Gastrocnemius medialis (tissue), 4 donors: ENCODE data around the gene TSHZ3. TPM values are rescaled to one million over a fixed set of nuclear protein-coding genes. Genes with fewer than 3 reads are reported as not detected.

Experiments
- ATAC-seq, 2 donors: fragments of 150-250 bp; one replicate each; pipeline ENCODE4 v1.9.1; 2016
- DNase-seq, 2 donors: peaks; one replicate each; pipeline ENCODE4 v3.0.0-alpha.2; 2019
- H3K27ac ChIP-seq, 4 donors: fragments of 200-600 bp; sonication (generic); 1 replicate in 1 of 4; 2 replicates in 3 of 4; pipeline ENCODE4 v1.5.1; 2016 to 2018; ENCODE audit warnings: mild to moderate bottlenecking in 2 of 4, moderate library complexity in 1 of 4
- H3K27me3 ChIP-seq, 3 donors: fragments of 200-600 bp; sonication (generic) in 2 of 3; 1 replicate in 1 of 3; 2 replicates in 2 of 3; pipeline versions ENCODE4 v1.5.1 to v1.6.0; 2016 to 2019; ENCODE audit warnings: mild to moderate bottlenecking in 1 of 3, moderate library complexity in 1 of 3
- H3K36me3 ChIP-seq, 2 donors: fragments of 200-600 bp; sonication (generic) in 1 of 2; one replicate each; pipeline ENCODE4 v1.5.1; 2017 to 2018
- H3K4me1 ChIP-seq, 2 donors: fragments of 200-600 bp; sonication (generic) in 1 of 2; one replicate each; pipeline ENCODE4 v1.5.1; 2016 to 2017; ENCODE audit warnings: mild to moderate bottlenecking in 2 of 2
- H3K4me3 ChIP-seq, 4 donors: fragments of 200-600 bp; sonication (generic) in 3 of 4; 1 replicate in 1 of 4; 2 replicates in 3 of 4; pipeline ENCODE4 v1.5.1; 2016 to 2019; ENCODE audit warnings: mild to moderate bottlenecking in 2 of 4
- H3K9me3 ChIP-seq, 3 donors: fragments of 200-600 bp; sonication (generic) in 2 of 3; 1 replicate in 1 of 3; 2 replicates in 2 of 3; pipeline ENCODE4 v1.5.1; 2016 to 2019
- CTCF ChIP-seq, 5 experiments: fragments of 450-650 bp in 3 of 5; fragments of 200-600 bp in 2 of 5; sonication (generic) in 2 of 5; IDR thresholded peaks in 4 of 5; conservative IDR thresholded peaks in 1 of 5; 1 replicate in 4 of 5; 2 replicates in 1 of 5; pipeline ENCODE4 v1.5.1; 2016 to 2019; ENCODE audit warnings: antibody characterized with exemption in 5 of 5, mild to moderate bottlenecking in 3 of 5, moderate library complexity in 3 of 5
- POLR2A ChIP-seq, 2 donors: fragments of 450-650 bp; IDR thresholded peaks; one replicate each; pipeline ENCODE4 v1.6.1; 2017; ENCODE audit warnings: antibody characterized with exemption in 2 of 2, mild to moderate bottlenecking in 2 of 2, moderate library complexity in 2 of 2
- in situ Hi-C, 4 donors: fragments of 200-750 bp; cut with MboI; loops; one replicate each; pipeline versions ENCODE4 v1.15.0 to v1.8.0; 2017; ENCODE audit warnings: low sequenced_read_pairs in 4 of 4
- intact Hi-C: fragments of 100-400 bp; cut with DNase I; formaldehyde crosslinking; loops from one replicate; pipeline ENCODE4 v1.15.1; 2023; ENCODE audit warnings: low total_unique reads
- total RNA-seq, 4 donors: library from RNA; depleted of rRNA; stranded (reverse); fragments of >200 nt; gene quantifications; one replicate each; pipeline versions ENCODE4 v1.1.0 to v1.2.3, GENCODE V29; 2016

The TSHZ3 gene
- total RNA-seq, 4 donors from 2014 or later, result 1.6 to 2.3 (median 1.9) TPM

DNA sequence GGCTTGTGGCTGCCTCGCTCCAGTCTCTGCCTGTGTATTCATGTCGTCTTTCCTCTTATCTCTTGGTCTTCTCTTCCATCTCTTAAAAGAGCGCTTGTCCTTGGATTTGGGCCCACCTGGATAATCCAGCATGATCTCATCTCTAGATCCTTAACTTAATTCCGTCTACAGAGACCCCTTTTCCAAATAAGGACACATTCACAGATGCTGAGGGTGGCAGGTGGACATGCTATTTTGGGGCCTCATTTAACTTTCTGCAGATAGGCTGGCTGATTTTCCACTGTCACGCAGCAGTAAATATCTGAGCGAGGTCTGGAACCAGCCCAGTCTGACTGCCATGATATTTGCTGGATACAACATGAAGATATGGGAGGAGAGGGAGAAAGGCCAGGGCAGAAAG is 41.5 kb upstream of the TSHZ3 start:
- TF ChIP-seq POLR2A (IDR thresholded peaks at IDR 0.05) (no peak), CTCF (IDR thresholded peaks at IDR 0.05 in 4 of 5, conservative IDR thresholded peaks at IDR 0.05 in 1 of 5) (no peak)
- intact Hi-C loops, result no loop called here
- no peaks in the 10 kb centered on the region for H3K36me3 ChIP-seq
- no peaks in the 10 kb centered on the region for H3K4me1 ChIP-seq
- no peaks in the 10 kb centered on the region for H3K9me3 ChIP-seq
- in situ Hi-C loops, result no loop called here
- H3K27ac ChIP-seq, result no peak overlapping the region
- H3K4me3 ChIP-seq, result no peak overlapping the region
- ATAC-seq (no peak), DNase-seq (no peak)
- H3K27me3 ChIP-seq, result no peaks in the 10 kb centered on the region

- Histone ChIP-seq H3K27ac (no peak overlapping the region), H3K27me3 (no peaks in the 10 kb centered on the region), H3K9me3 (no peaks in the 10 kb centered on the region), H3K4me1 (no peaks in the 10 kb centered on the region), H3K36me3 (no peaks in the 10 kb centered on the region), H3K4me3 (no peak overlapping the region)
- intact Hi-C loops, result no loop called here
- in situ Hi-C loops, result no loop called here
- no peak for TF ChIP-seq CTCF (IDR thresholded peaks at IDR 0.05 in 4 of 5, conservative IDR thresholded peaks at IDR 0.05 in 1 of 5)
- no peak for TF ChIP-seq POLR2A (IDR thresholded peaks at IDR 0.05)
- DNase-seq, result no peak
- no peak for ATAC-seq
Measured at GRCh38 chr19:31389874-31390273, 40.6 kb upstream of the TSHZ3 start.

GRCh38 chr19:31387717-31388301 is 38.6 kb upstream of the TSHZ3 start:
- Histone ChIP-seq H3K9me3 (no peaks in the 10 kb centered on the region), H3K36me3 (no peaks in the 10 kb centered on the region), H3K4me1 (no peaks in the 10 kb centered on the region), H3K27ac (no peak overlapping the region), H3K4me3 (no peak overlapping the region), H3K27me3 (no peaks in the 10 kb centered on the region)
- TF ChIP-seq CTCF (IDR thresholded peaks at IDR 0.05 in 4 of 5, conservative IDR thresholded peaks at IDR 0.05 in 1 of 5) (no peak), POLR2A (IDR thresholded peaks at IDR 0.05) (no peak)
- intact Hi-C loops (no loop called here), in situ Hi-C loops (no loop called here)
- no peak for DNase-seq
- ATAC-seq, result no peak

GRCh38 chr19:31386806-31387205 is 37.6 kb upstream of the TSHZ3 start:
- in situ Hi-C loops, result no loop called here
- Histone ChIP-seq H3K27ac (no peak overlapping the region), H3K27me3 (no peaks in the 10 kb centered on the region)

GRCh38 chr19:31385744-31386143 is 36.5 kb upstream of the TSHZ3 start:
- intact Hi-C loops (no loop called here), in situ Hi-C loops (no loop called here)
- TF ChIP-seq CTCF (IDR thresholded peaks at IDR 0.05 in 4 of 5, conservative IDR thresholded peaks at IDR 0.05 in 1 of 5) (no peak), POLR2A (IDR thresholded peaks at IDR 0.05) (no peak)
- Histone ChIP-seq H3K27ac (no peak overlapping the region), H3K36me3 (no peaks in the 10 kb centered on the region), H3K9me3 (no peaks in the 10 kb centered on the region), H3K4me3 (no peak overlapping the region), H3K27me3 (no peaks in the 10 kb centered on the region), H3K4me1 (no peaks in the 10 kb centered on the region)
- no peak for DNase-seq
- ATAC-seq, result no peak

More at GRCh38 chr19:31386806-31387205, 37.6 kb upstream of the TSHZ3 start:
- intact Hi-C loops, result no loop called here
- TF ChIP-seq POLR2A (IDR thresholded peaks at IDR 0.05), result no peak
- DNase-seq (no peak), ATAC-seq (no peak)
- Histone ChIP-seq H3K9me3 (no peaks in the 10 kb centered on the region), H3K4me3 (no peak overlapping the region), H3K4me1 (no peaks in the 10 kb centered on the region), H3K36me3 (no peaks in the 10 kb centered on the region)
